HepG2 (cell line): ENCODE results near the gene LITAFD. TPM values are rescaled to one million over a fixed set of nuclear protein-coding genes. Genes with fewer than 3 reads are reported as not detected.

ENCODE experiments used
- ARNT2 ChIP-seq: sonication (generic); formaldehyde crosslinking; IDR thresholded peaks from 2 replicates; pipeline ENCODE4 v1.8.0; 2022; ENCODE audit warnings: mild to moderate bottlenecking, low read depth, missing genetic modification reagents, moderate library complexity
- FOXM1 ChIP-seq: sonication (generic); formaldehyde crosslinking; IDR thresholded peaks from 2 replicates; pipeline ENCODE4 v1.5.0; 2020; ENCODE audit warnings: missing genetic modification reagents
- GATAD1 ChIP-seq: IDR thresholded peaks from 2 replicates; pipeline ENCODE4 v1.6.1; 2016; ENCODE audit warnings: missing genetic modification reagents, missing compliant biosample characterization
- HOXA7 ChIP-seq: sonication (generic); formaldehyde crosslinking; IDR thresholded peaks from 2 replicates; pipeline ENCODE4 v1.8.1; 2022; ENCODE audit warnings: mild to moderate bottlenecking, missing genetic modification reagents, moderate library complexity
- IRF2 ChIP-seq: IDR thresholded peaks from 2 replicates; pipeline ENCODE4 v1.6.1; 2018; ENCODE audit warnings: missing genetic modification reagents, missing compliant biosample characterization
- KLF16 ChIP-seq, 2 experiments: sonication (generic) in 1 of 2; formaldehyde crosslinking in 1 of 2; IDR thresholded peaks; 2 replicates each; pipeline versions ENCODE4 v1.6.1 to v1.8.0; 2016 to 2023; ENCODE audit warnings: missing genetic modification reagents in 2 of 2, missing compliant biosample characterization in 1 of 2
- PAF1 ChIP-seq: IDR thresholded peaks from 2 replicates; pipeline ENCODE4 v1.6.1; 2016; ENCODE audit warnings: missing genetic modification reagents, missing compliant biosample characterization
- SIX1 ChIP-seq: sonication (generic); formaldehyde crosslinking; IDR thresholded peaks from 2 replicates; pipeline ENCODE4 v1.4.0; 2020; ENCODE audit warnings: missing genetic modification reagents, borderline replicate concordance
- ZBTB7A ChIP-seq: sonication (generic); formaldehyde crosslinking; IDR thresholded peaks from 2 replicates; pipeline ENCODE4 v1.8.0; 2022; ENCODE audit warnings: mild to moderate bottlenecking, missing genetic modification reagents
- ZNF136 ChIP-seq: sonication (generic); formaldehyde crosslinking; IDR thresholded peaks from 2 replicates; pipeline ENCODE4 v1.8.1; 2022; ENCODE audit warnings: low read depth, mild to moderate bottlenecking, moderate library complexity, missing genetic modification reagents
- ZNF331 ChIP-seq: sonication (generic); formaldehyde crosslinking; IDR thresholded peaks from 2 replicates; pipeline ENCODE4 v1.4.0; 2020; ENCODE audit warnings: missing genetic modification reagents
- ZNF670 ChIP-seq: sonication (generic); formaldehyde crosslinking; IDR thresholded peaks from 2 replicates; pipeline ENCODE4 v1.8.0; 2022; ENCODE audit warnings: mild to moderate bottlenecking, missing genetic modification reagents, borderline replicate concordance
- ZNF792 ChIP-seq: IDR thresholded peaks from 2 replicates; pipeline ENCODE4 v1.6.1; 2016
- polyA plus RNA-seq, 8 experiments: library from polyadenylated mRNA; depleted of rRNA in 3 of 8; stranded (reverse) in 7 of 8; unstranded in 1 of 8; fragments of >200 nt; fragmentation: Illumina TruSeq in 4 of 8; extraction: Trizol in 4 of 8; gene quantifications; 2 replicates each; pipeline versions ENCODE4 v1.2.1 to v1.2.3, GENCODE V29; 2011 to 2016; ENCODE audit warnings: low read depth in 4 of 8, missing spikeins in 1 of 8, mixed read lengths in 1 of 8; ENCODE audit not compliant: insufficient read depth in 1 of 8
- total RNA-seq, 5 experiments: library from RNA; depleted of rRNA; stranded (reverse); fragments of >200 nt; fragmentation: Illumina TruSeq; extraction: Trizol; gene quantifications; 2 replicates each; pipeline ENCODE4 v1.2.3, GENCODE V29; 2016; ENCODE audit warnings: low read depth in 1 of 5
- TF ChIP-seq, protein P1 (sequence below), 2 experiments: fragments of 450-650 bp in 1 of 2; sonication (generic) in 1 of 2; formaldehyde crosslinking; IDR thresholded peaks; 2 replicates each; pipeline versions ENCODE4 v1.5.0 to v1.8.0; 2020 to 2022; ENCODE audit warnings: mild to moderate bottlenecking in 1 of 2, missing genetic modification reagents in 1 of 2
- TF ChIP-seq, protein P2 (sequence below): IDR thresholded peaks from 2 replicates; pipeline ENCODE4 v1.6.1; 2016; ENCODE audit warnings: low read depth, control low read depth
- TF ChIP-seq, protein P3 (sequence below): sonication (generic); formaldehyde crosslinking; IDR thresholded peaks from 2 replicates; pipeline ENCODE4 v1.4.0; 2020; ENCODE audit warnings: missing genetic modification reagents
- TF ChIP-seq, protein P4 (sequence below): sonication (generic); formaldehyde crosslinking; IDR thresholded peaks from 2 replicates; pipeline ENCODE4 v1.4.0; 2020; ENCODE audit warnings: low read depth, mild to moderate bottlenecking, missing genetic modification reagents
- TF ChIP-seq, protein P5 (sequence below): sonication (generic); formaldehyde crosslinking; IDR thresholded peaks from 2 replicates; pipeline ENCODE4 v1.8.1; 2023; ENCODE audit warnings: mild to moderate bottlenecking, missing genetic modification reagents
- TF ChIP-seq, protein P6 (sequence below): sonication (generic); formaldehyde crosslinking; IDR thresholded peaks from 2 replicates; pipeline ENCODE4 v1.5.0; 2020; ENCODE audit warnings: missing genetic modification reagents

LITAFD gene
- total and polyA plus RNA-seq, 2 of the 13 experiments (the other 11 are each of a cell fraction or from before 2014, with no cell fraction given) = not detected

DNA sequence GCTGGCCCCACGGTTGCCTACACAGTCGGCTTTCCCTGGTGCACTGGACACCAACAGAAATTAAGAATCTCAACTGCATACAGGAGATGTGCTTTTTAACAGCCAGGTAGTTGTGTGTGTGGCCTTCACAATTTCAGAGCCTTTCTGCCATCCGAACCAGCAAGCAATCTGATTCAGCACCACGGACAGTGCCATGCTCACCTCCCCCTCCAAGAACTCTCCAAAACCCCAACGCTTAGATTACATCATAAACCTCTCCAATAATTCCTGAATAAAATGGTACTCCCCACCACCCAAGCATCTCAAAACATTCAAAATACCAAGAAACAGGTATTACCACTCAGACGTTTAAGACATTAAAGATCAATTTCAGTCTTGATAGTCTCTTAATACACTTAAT lies 49.7 kb downstream of the LITAFD start (continued):
- TF ChIP-seq ARNT2 (CRISPR knock-in tag) (peak; percentile 73; the same call in 1 of the 2 replicates), HOXA7 (CRISPR knock-in tag) (no peak), PAF1 (CRISPR knock-in tag) (no peak), SIX1 (CRISPR knock-in tag) (peak; percentile 30; the same call in 1 of the 2 replicates), IRF2 (CRISPR knock-in tag) (peak; percentile 72; the same call in 1 of the 2 replicates), GATAD1 (CRISPR knock-in tag) (peak; percentile 65; the same call in 1 of the 2 replicates), ZNF136 (CRISPR knock-in tag) (no peak), FOXM1 (CRISPR knock-in tag) (0 out of 2 replicates have a peak, but pooled peaks have one; percentile 18), ZBTB7A (0 out of 2 replicates have a peak, but pooled peaks have one; percentile 53), ZNF331 (CRISPR knock-in tag) (peak; percentile 75; the same call in 1 of the 2 replicates), KLF16 (CRISPR knock-in tag; IDR thresholded peaks at IDR 0.05) (peak in 1 of 2 experiments; percentile 72; a peak in 1 of 4 replicates), ZNF792 (peak; percentile 80; the same call in 1 of the 2 replicates), ZNF670 (CRISPR knock-in tag) (peak; percentile 29; the same call in 1 of the 2 replicates)
- TF ChIP-seq, protein P1, sequence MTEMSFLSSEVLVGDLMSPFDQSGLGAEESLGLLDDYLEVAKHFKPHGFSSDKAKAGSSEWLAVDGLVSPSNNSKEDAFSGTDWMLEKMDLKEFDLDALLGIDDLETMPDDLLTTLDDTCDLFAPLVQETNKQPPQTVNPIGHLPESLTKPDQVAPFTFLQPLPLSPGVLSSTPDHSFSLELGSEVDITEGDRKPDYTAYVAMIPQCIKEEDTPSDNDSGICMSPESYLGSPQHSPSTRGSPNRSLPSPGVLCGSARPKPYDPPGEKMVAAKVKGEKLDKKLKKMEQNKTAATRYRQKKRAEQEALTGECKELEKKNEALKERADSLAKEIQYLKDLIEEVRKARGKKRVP (CRISPR knock-in tag; IDR thresholded peaks at IDR 0.05) = peak in 1 of 2 experiments; percentile 58; a peak in 2 of 4 replicates
- TF ChIP-seq, protein P2, sequence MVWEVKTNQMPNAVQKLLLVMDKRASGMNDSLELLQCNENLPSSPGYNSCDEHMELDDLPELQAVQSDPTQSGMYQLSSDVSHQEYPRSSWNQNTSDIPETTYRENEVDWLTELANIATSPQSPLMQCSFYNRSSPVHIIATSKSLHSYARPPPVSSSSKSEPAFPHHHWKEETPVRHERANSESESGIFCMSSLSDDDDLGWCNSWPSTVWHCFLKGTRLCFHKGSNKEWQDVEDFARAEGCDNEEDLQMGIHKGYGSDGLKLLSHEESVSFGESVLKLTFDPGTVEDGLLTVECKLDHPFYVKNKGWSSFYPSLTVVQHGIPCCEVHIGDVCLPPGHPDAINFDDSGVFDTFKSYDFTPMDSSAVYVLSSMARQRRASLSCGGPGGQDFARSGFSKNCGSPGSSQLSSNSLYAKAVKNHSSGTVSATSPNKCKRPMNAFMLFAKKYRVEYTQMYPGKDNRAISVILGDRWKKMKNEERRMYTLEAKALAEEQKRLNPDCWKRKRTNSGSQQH (CRISPR knock-in tag) = peak; percentile 81; the same call in 1 of the 2 replicates
- TF ChIP-seq, protein P3, sequence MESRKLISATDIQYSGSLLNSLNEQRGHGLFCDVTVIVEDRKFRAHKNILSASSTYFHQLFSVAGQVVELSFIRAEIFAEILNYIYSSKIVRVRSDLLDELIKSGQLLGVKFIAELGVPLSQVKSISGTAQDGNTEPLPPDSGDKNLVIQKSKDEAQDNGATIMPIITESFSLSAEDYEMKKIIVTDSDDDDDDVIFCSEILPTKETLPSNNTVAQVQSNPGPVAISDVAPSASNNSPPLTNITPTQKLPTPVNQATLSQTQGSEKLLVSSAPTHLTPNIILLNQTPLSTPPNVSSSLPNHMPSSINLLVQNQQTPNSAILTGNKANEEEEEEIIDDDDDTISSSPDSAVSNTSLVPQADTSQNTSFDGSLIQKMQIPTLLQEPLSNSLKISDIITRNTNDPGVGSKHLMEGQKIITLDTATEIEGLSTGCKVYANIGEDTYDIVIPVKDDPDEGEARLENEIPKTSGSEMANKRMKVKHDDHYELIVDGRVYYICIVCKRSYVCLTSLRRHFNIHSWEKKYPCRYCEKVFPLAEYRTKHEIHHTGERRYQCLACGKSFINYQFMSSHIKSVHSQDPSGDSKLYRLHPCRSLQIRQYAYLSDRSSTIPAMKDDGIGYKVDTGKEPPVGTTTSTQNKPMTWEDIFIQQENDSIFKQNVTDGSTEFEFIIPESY (CRISPR knock-in tag) = 0 out of 2 replicates have a peak, but pooled peaks have one; percentile 24
- TF ChIP-seq, protein P4, sequence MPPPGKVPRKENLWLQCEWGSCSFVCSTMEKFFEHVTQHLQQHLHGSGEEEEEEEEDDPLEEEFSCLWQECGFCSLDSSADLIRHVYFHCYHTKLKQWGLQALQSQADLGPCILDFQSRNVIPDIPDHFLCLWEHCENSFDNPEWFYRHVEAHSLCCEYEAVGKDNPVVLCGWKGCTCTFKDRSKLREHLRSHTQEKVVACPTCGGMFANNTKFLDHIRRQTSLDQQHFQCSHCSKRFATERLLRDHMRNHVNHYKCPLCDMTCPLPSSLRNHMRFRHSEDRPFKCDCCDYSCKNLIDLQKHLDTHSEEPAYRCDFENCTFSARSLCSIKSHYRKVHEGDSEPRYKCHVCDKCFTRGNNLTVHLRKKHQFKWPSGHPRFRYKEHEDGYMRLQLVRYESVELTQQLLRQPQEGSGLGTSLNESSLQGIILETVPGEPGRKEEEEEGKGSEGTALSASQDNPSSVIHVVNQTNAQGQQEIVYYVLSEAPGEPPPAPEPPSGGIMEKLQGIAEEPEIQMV (CRISPR knock-in tag) = no peak
- TF ChIP-seq, protein P5, sequence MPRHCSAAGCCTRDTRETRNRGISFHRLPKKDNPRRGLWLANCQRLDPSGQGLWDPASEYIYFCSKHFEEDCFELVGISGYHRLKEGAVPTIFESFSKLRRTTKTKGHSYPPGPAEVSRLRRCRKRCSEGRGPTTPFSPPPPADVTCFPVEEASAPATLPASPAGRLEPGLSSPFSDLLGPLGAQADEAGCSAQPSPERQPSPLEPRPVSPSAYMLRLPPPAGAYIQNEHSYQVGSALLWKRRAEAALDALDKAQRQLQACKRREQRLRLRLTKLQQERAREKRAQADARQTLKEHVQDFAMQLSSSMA = no peak
- TF ChIP-seq, protein P6, sequence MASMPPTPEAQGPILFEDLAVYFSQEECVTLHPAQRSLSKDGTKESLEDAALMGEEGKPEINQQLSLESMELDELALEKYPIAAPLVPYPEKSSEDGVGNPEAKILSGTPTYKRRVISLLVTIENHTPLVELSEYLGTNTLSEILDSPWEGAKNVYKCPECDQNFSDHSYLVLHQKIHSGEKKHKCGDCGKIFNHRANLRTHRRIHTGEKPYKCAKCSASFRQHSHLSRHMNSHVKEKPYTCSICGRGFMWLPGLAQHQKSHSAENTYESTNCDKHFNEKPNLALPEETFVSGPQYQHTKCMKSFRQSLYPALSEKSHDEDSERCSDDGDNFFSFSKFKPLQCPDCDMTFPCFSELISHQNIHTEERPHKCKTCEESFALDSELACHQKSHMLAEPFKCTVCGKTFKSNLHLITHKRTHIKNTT = no peak
